ENCODE results near the gene JAKMIP1. TPM values are rescaled to one million over a fixed set of nuclear protein-coding genes. Genes with fewer than 3 reads are reported as not detected.

Gene JAKMIP1
- total RNA-seq, 1 donor from 2014 or later = 11.3 TPM

GRCh38 chr4:6137027-6137746 lies 63.2 kb downstream of the JAKMIP1 start:
- peaks cover 8% of the 10 kb centered on the region for H3K4me1 Mint-ChIP-seq (ENCODE audit: low read depth)
- no peak overlapping the region for H3K4me3 Mint-ChIP-seq (ENCODE audit: low read depth)
- H3K27me3 Mint-ChIP-seq (ENCODE audit: low read depth) = no peaks in the 10 kb centered on the region
- H3K9me3 Mint-ChIP-seq = no peaks in the 10 kb centered on the region
- no peak overlapping the region for H3K27ac Mint-ChIP-seq
- DNase-seq (ENCODE audit: low spot score) = no peak
- intact Hi-C loops (cut with micrococcal nuclease) = no loop called here
- H3K36me3 Mint-ChIP-seq (ENCODE audit: low read depth) = peaks cover 9% of the 10 kb centered on the region

GRCh38 chr4:6134612-6135220 lies 65.6 kb downstream of the JAKMIP1 start:
- Mint-ChIP-seq H3K4me1 (ENCODE audit: low read depth) (peaks cover 18% of the 10 kb centered on the region), H3K9me3 (no peaks in the 10 kb centered on the region), H3K27ac (no peak overlapping the region), H3K4me3 (ENCODE audit: low read depth) (no peak overlapping the region), H3K36me3 (ENCODE audit: low read depth) (peaks cover 9% of the 10 kb centered on the region), H3K27me3 (ENCODE audit: low read depth) (no peaks in the 10 kb centered on the region)
- DNase-seq (ENCODE audit: low spot score) = peak; percentile 33
- intact Hi-C loops (cut with micrococcal nuclease) = loop anchor here (1.0 to 5.0 kb wide), 2 partner anchors 48 to 65 kb away; no protein-coding TSS in a partner anchor

GRCh38 chr4:6132716-6133115 lies 67.6 kb downstream of the JAKMIP1 start:
- no peaks in the 10 kb centered on the region for H3K27me3 Mint-ChIP-seq (ENCODE audit: low read depth)
- intact Hi-C loops (cut with micrococcal nuclease) = loop anchor here (5.0 kb wide), 1 partner anchor 50 kb away; no protein-coding TSS in a partner anchor
- no peak overlapping the region for H3K4me3 Mint-ChIP-seq (ENCODE audit: low read depth)
- no peak for DNase-seq (ENCODE audit: low spot score)
- peaks cover 21% of the 10 kb centered on the region for H3K4me1 Mint-ChIP-seq (ENCODE audit: low read depth)
- H3K27ac Mint-ChIP-seq = no peak overlapping the region
- H3K36me3 Mint-ChIP-seq (ENCODE audit: low read depth) = peaks cover 9% of the 10 kb centered on the region
- no peaks in the 10 kb centered on the region for H3K9me3 Mint-ChIP-seq

- no peak overlapping the region for H3K4me3 Mint-ChIP-seq (ENCODE audit: low read depth)
- H3K36me3 Mint-ChIP-seq (ENCODE audit: low read depth) = no peaks in the 10 kb centered on the region
- H3K9me3 Mint-ChIP-seq = no peaks in the 10 kb centered on the region
- H3K27me3 Mint-ChIP-seq (ENCODE audit: low read depth) = no peaks in the 10 kb centered on the region
- H3K27ac Mint-ChIP-seq = no peak overlapping the region
- intact Hi-C loops (cut with micrococcal nuclease) = no loop called here
- no peak for DNase-seq (ENCODE audit: low spot score)
- peaks cover 13% of the 10 kb centered on the region for H3K4me1 Mint-ChIP-seq (ENCODE audit: low read depth)
Measured at GRCh38 chr4:6128221-6128850, 72.0 kb downstream of the JAKMIP1 start.

GRCh38 chr4:6126971-6127745 lies 73.2 kb downstream of the JAKMIP1 start:
- no peak overlapping the region for H3K4me3 Mint-ChIP-seq (ENCODE audit: low read depth)
- H3K36me3 Mint-ChIP-seq (ENCODE audit: low read depth) = no peaks in the 10 kb centered on the region
- H3K27ac Mint-ChIP-seq = no peak overlapping the region
- peaks cover 13% of the 10 kb centered on the region for H3K4me1 Mint-ChIP-seq (ENCODE audit: low read depth)
- H3K27me3 Mint-ChIP-seq (ENCODE audit: low read depth) = no peaks in the 10 kb centered on the region
- DNase-seq (ENCODE audit: low spot score) = no peak
- H3K9me3 Mint-ChIP-seq = no peaks in the 10 kb centered on the region
- intact Hi-C loops (cut with micrococcal nuclease) = no loop called here

GRCh38 chr4:6125103-6125651 lies 75.2 kb downstream of the JAKMIP1 start:
- no peaks in the 10 kb centered on the region for H3K27me3 Mint-ChIP-seq (ENCODE audit: low read depth)

GRCh38 chr4:6124386-6125102 lies 75.8 kb downstream of the JAKMIP1 start:
- intact Hi-C loops (cut with micrococcal nuclease) = no loop called here
- H3K4me1 Mint-ChIP-seq (ENCODE audit: low read depth) = peaks cover 5% of the 10 kb centered on the region
- no peak overlapping the region for H3K4me3 Mint-ChIP-seq (ENCODE audit: low read depth)

More at GRCh38 chr4:6125103-6125651, 75.2 kb downstream of the JAKMIP1 start:
- Mint-ChIP-seq H3K36me3 (ENCODE audit: low read depth) (no peaks in the 10 kb centered on the region), H3K27ac (no peak overlapping the region), H3K4me1 (ENCODE audit: low read depth) (peaks cover 5% of the 10 kb centered on the region), H3K9me3 (no peaks in the 10 kb centered on the region), H3K4me3 (ENCODE audit: low read depth) (no peak overlapping the region)
- intact Hi-C loops (cut with micrococcal nuclease) = no loop called here
- DNase-seq (ENCODE audit: low spot score) = no peak

GRCh38 chr4:6123976-6124375 lies 76.4 kb downstream of the JAKMIP1 start:
- no peaks in the 10 kb centered on the region for H3K9me3 Mint-ChIP-seq

More at GRCh38 chr4:6124386-6125102, 75.8 kb downstream of the JAKMIP1 start:
- H3K27ac Mint-ChIP-seq = no peak overlapping the region
- H3K36me3 Mint-ChIP-seq (ENCODE audit: low read depth) = peaks cover 1% of the 10 kb centered on the region
- H3K9me3 Mint-ChIP-seq = no peaks in the 10 kb centered on the region
- H3K27me3 Mint-ChIP-seq (ENCODE audit: low read depth) = no peaks in the 10 kb centered on the region
- no peak for DNase-seq (ENCODE audit: low spot score)

GRCh38 chr4:6123541-6123940 lies 76.8 kb downstream of the JAKMIP1 start:
- intact Hi-C loops (cut with micrococcal nuclease) = no loop called here
- no peaks in the 10 kb centered on the region for H3K27me3 Mint-ChIP-seq (ENCODE audit: low read depth)
- peaks cover 6% of the 10 kb centered on the region for H3K4me1 Mint-ChIP-seq (ENCODE audit: low read depth)
- no peak for DNase-seq (ENCODE audit: low spot score)
- no peak overlapping the region for H3K27ac Mint-ChIP-seq
- no peaks in the 10 kb centered on the region for H3K9me3 Mint-ChIP-seq
- peaks cover 3% of the 10 kb centered on the region for H3K36me3 Mint-ChIP-seq (ENCODE audit: low read depth)
- no peak overlapping the region for H3K4me3 Mint-ChIP-seq (ENCODE audit: low read depth)

More at GRCh38 chr4:6123976-6124375, 76.4 kb downstream of the JAKMIP1 start:
- Mint-ChIP-seq H3K27me3 (ENCODE audit: low read depth) (no peaks in the 10 kb centered on the region), H3K4me3 (ENCODE audit: low read depth) (no peak overlapping the region), H3K36me3 (ENCODE audit: low read depth) (peaks cover 3% of the 10 kb centered on the region), H3K27ac (no peak overlapping the region), H3K4me1 (ENCODE audit: low read depth) (peaks cover 5% of the 10 kb centered on the region)
- DNase-seq (ENCODE audit: low spot score) = no peak
- intact Hi-C loops (cut with micrococcal nuclease) = no loop called here

GRCh38 chr4:6123116-6123515 lies 77.2 kb downstream of the JAKMIP1 start:
- intact Hi-C loops (cut with micrococcal nuclease) = no loop called here

GRCh38 chr4:6122496-6122895 lies 77.9 kb downstream of the JAKMIP1 start:
- H3K27ac Mint-ChIP-seq = no peak overlapping the region
- intact Hi-C loops (cut with micrococcal nuclease) = no loop called here
- DNase-seq (ENCODE audit: low spot score) = no peak
- peaks cover 6% of the 10 kb centered on the region for H3K4me1 Mint-ChIP-seq (ENCODE audit: low read depth)
- H3K4me3 Mint-ChIP-seq (ENCODE audit: low read depth) = no peak overlapping the region
- H3K36me3 Mint-ChIP-seq (ENCODE audit: low read depth) = peaks cover 3% of the 10 kb centered on the region
- H3K27me3 Mint-ChIP-seq (ENCODE audit: low read depth) = no peaks in the 10 kb centered on the region
- H3K9me3 Mint-ChIP-seq = no peaks in the 10 kb centered on the region

More at GRCh38 chr4:6123116-6123515, 77.2 kb downstream of the JAKMIP1 start:
- Mint-ChIP-seq H3K27ac (no peak overlapping the region), H3K27me3 (ENCODE audit: low read depth) (no peaks in the 10 kb centered on the region), H3K9me3 (no peaks in the 10 kb centered on the region), H3K36me3 (ENCODE audit: low read depth) (peaks cover 3% of the 10 kb centered on the region), H3K4me1 (ENCODE audit: low read depth) (peaks cover 6% of the 10 kb centered on the region), H3K4me3 (ENCODE audit: low read depth) (no peak overlapping the region)
- no peak for DNase-seq (ENCODE audit: low spot score)

GRCh38 chr4:6121941-6122340 lies 78.4 kb downstream of the JAKMIP1 start:
- no peaks in the 10 kb centered on the region for H3K27me3 Mint-ChIP-seq (ENCODE audit: low read depth)
- intact Hi-C loops (cut with micrococcal nuclease) = no loop called here
- no peak overlapping the region for H3K27ac Mint-ChIP-seq
- peaks cover 3% of the 10 kb centered on the region for H3K36me3 Mint-ChIP-seq (ENCODE audit: low read depth)
- no peak overlapping the region for H3K4me3 Mint-ChIP-seq (ENCODE audit: low read depth)
- DNase-seq (ENCODE audit: low spot score) = no peak
- H3K9me3 Mint-ChIP-seq = no peaks in the 10 kb centered on the region
- H3K4me1 Mint-ChIP-seq (ENCODE audit: low read depth) = peaks cover 10% of the 10 kb centered on the region
